GM18951 (cell line): ENCODE results near the gene UBIAD1.

Experiments
- POLR2A ChIP-seq: IDR thresholded peaks from 4 replicates; pipeline ENCODE4 v1.6.1; 2011; ENCODE audit warnings: mild to moderate bottlenecking; ENCODE audit not compliant: insufficient read length, insufficient read depth; ENCODE audit errors: extremely low read depth
- in situ Hi-C: fragments of 300-500 bp; cut with MboI; formaldehyde crosslinking; loops from one replicate; pipeline ENCODE4 v1.12.0; 2022; ENCODE audit warnings: low sequenced_read_pairs, mixed read lengths, inconsistent platforms; ENCODE audit not compliant: unreplicated experiment

Gene UBIAD1

DNA sequence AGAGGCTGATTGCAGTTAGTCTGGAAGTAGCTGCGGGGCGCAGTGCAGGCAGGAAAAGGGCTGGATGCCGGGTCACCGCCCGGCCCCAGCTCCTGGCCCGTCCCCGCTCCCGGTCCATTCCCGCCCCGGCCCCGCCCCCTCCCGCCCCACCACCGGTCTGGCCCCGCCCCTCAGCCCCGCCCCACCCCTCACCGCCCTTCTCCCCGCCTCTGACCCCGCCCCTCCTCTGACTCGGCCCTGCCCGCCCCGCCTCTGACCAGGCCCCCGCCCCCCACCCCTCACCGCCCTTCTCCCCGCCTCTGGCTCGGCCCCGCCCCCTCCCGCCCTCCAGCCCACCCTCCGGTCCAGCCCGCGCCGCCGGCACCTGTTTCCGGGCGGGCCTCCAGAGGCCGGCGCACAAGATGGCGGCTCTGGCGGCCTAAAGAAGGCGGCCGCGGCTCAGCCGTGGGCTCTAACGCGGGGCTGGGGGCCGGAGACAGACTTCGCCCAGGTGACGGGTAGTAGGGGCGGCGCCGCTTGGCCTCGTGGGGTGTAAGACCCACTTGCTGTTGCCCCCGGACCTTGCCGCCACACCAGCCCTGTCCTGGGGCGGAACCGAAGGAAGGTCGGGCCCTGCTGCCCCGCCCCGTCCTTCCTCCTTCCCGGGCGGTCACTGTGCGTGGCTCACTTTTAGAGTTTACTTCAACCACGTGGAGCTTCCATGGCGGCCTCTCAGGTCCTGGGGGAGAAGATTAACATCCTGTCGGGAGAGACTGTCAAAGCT is at the start of gene UBIAD1:
UBIAD1 (plus strand) TSS at position 367 of the 763 bp plus-strand sequence; CDS start at position 701, 334 bp downstream.
- TF ChIP-seq POLR2A = peak; percentile 92
- in situ Hi-C loops = no loop called here

- in situ Hi-C loops = no loop called here
Measured at GRCh38 chr1:11227106-11228077, 45.6 kb upstream of the UBIAD1 start.

DNA sequence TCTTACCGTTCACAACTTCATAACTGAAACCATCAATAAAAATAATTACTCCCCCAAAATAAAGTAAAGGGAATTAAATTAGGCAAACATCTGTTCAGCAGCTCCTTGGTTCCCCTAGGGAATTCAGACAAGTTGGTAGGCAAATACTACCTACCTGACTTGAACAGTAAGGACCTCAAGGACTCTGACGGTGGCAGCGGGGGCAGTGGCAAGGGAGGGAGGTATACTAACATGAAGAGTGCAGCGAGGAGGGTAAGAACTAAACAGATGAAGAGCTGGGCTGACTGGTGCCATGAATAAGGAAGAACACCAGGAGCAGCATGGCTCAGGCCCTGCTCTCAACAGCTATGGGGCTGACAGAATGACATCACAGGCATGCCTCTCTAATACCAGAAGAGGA is 43.8 kb upstream of the UBIAD1 start:
- in situ Hi-C loops = no loop called here
- TF ChIP-seq POLR2A = no peak

More at GRCh38 chr1:11227106-11228077, 45.6 kb upstream of the UBIAD1 start:
- TF ChIP-seq POLR2A = no peak

GRCh38 chr1:11233208-11233607 is 39.8 kb upstream of the UBIAD1 start:
- no peak for TF ChIP-seq POLR2A
- in situ Hi-C loops = no loop called here

DNA sequence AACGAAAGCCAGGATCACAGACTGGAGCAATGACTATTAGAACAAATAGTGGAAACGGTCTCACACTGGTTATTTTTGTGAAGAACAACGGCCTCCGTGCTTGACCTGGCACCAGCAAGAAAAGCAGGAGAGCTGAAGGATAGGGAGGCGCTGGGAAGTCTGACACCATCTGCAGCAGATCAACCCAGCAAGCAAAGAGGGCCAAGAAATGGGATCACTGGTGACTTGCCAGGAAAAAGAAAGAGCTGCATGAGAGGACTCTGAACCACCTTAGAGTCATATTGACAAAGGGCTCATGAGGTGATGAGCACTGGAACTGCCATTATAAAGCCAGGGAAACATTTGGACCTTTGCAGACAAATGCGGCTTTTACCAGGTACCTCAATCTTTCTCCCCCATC is 35.6 kb upstream of the UBIAD1 start:
- in situ Hi-C loops = no loop called here
- no peak for TF ChIP-seq POLR2A

DNA sequence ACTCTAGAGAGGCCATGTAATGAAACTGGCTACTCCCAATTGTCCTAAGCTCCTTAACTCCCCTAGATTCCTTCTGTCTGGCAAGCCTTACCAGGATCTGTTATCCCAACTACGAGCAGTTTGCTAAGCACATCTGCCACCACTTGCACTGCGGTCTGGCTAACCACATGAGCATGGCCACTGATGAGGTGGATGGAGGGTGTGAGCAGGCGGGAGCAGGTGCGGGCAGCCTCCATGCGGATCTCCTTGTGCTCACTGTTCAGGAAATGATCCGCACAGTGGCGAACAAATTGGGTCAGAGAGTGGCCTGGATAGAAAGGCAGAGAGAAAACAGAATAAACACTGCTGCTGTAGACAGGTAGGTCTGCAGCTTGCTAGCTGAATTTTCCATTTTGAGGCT is 34.7 kb upstream of the UBIAD1 start:
- no peak for TF ChIP-seq POLR2A
- in situ Hi-C loops = no loop called here

DNA sequence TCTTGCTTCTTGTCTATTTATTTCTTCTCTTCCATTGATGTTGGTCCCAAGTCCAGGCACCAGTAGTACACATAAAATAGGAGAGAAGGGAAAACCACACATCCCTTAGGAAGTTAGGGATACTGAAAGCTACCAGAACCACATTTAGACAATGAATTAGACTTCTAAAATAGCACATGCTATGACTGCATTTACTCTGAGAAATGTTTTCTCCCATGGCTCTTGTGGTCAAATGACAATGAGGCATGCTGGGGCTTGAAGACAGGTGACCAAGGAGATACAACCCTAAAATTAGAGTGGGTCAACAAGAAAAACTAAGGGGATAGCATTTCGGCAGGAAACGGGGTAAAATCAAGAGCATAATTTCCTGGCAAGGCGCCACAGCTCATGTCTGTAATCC is 27.8 kb upstream of the UBIAD1 start:
- TF ChIP-seq POLR2A = no peak
- in situ Hi-C loops = no loop called here

GRCh38 chr1:11245904-11246719 is 26.9 kb upstream of the UBIAD1 start:
- no peak for TF ChIP-seq POLR2A
- in situ Hi-C loops = no loop called here

DNA sequence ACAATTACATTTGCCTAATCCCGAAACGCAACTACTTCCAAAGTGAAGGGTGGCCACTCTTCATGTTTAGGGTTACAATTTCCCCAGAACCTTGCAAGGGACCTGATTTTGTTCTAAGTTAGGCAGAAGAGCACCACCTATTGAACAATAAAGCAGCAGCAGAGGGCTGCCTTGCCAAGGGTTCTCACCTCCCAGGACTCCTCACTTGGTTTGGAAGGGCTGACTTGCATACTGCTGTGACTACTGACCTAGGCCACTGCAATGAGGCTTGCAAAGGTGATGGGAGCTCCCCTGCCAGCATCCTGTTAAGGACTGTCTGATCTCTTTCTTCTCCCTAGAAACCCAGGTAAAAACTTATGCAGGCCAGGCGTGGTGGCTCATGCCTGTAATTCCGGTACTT is 24.8 kb upstream of the UBIAD1 start:
- TF ChIP-seq POLR2A = no peak
- in situ Hi-C loops = no loop called here

GRCh38 chr1:11252538-11252937 is 20.5 kb upstream of the UBIAD1 start:
- TF ChIP-seq POLR2A = no peak
- in situ Hi-C loops = no loop called here

DNA sequence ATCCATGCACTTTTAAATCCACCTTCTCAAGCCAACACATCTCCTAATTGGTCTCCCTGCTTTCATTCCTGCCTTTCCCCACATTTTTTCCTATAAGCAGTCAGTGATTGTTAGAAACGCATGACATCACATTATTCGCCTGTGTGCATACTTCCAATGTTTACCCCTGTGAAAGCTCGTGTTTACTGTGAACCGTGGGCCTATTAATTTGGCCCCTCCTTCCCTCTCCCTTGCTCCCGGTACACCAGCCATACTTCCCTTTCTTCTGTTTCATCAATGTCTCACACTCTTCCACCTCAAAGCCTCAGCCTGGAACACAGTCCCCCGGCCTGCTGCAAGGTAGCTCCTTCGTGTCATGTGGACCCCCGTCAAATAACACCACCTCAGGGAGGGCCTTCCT is 19.8 kb upstream of the UBIAD1 start:
- in situ Hi-C loops = no loop called here
- TF ChIP-seq POLR2A = no peak

GRCh38 chr1:11256299-11256698 is 16.7 kb upstream of the UBIAD1 start:
- TF ChIP-seq POLR2A = no peak
- in situ Hi-C loops = no loop called here
